Fibroblast of villous mesenchyme (primary cell): Measurements from ENCODE around the gene SLIT3. TPM values are rescaled to one million over a fixed set of nuclear protein-coding genes. Genes with fewer than 3 reads are reported as not detected.

Experiments
- DNase-seq: peaks from one replicate; pipeline ENCODE4 v3.0.0-alpha.2; 2010; ENCODE audit warnings: low read depth
- H3K4me3 ChIP-seq: 2 replicates; pipeline ENCODE4 v1.5.1; 2011; ENCODE audit warnings: low read depth, mild to moderate bottlenecking, low read length
- CTCF ChIP-seq: IDR thresholded peaks from 2 replicates; pipeline ENCODE4 v1.5.1; 2012; ENCODE audit warnings: low read depth, mild to moderate bottlenecking, low read length; ENCODE audit not compliant: insufficient read depth
- total RNA-seq: library from RNA; depleted of rRNA; stranded (reverse); fragments of >200 nt; gene quantifications from 2 replicates; pipeline ENCODE4 v1.2.3, GENCODE V29; 2012

Gene SLIT3
- total RNA-seq, 1 donor: under 0.01 TPM

- TF ChIP-seq CTCF: no peak
- no peak overlapping the region for H3K4me3 ChIP-seq
- DNase-seq: no peak
Observed at GRCh38 chr5:168833383-168833782, 467.6 kb downstream of the SLIT3 start.

GRCh38 chr5:168832308-168832707, 468.6 kb downstream of the SLIT3 start:
- TF ChIP-seq CTCF: no peak
- no peak for DNase-seq
- H3K4me3 ChIP-seq: no peak overlapping the region

DNA sequence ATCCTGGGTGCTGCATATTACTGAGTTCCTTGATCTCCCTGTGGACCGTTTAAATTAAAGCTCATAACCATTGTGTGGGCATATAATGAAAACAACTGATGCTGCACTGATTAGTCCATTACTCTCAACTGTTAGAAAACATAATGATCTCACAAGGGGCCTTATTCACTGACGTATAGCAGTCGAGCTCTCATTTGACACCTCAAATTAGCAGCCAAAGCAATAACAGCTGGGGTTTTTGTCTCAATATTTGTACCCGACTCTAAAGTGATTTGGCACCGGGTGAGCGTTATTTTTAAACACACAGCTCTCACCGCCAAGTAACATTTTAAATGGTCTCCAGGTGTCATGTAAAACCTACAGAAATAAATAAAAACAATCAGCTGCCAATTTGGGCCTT, 469.6 kb downstream of the SLIT3 start:
- TF ChIP-seq CTCF: no peak
- DNase-seq: no peak
- H3K4me3 ChIP-seq: no peak overlapping the region

GRCh38 chr5:168830833-168831232, 470.1 kb downstream of the SLIT3 start:
- no peak for DNase-seq
- H3K4me3 ChIP-seq: no peak overlapping the region
- no peak for TF ChIP-seq CTCF

GRCh38 chr5:168829922-168830417, 471.0 kb downstream of the SLIT3 start:
- TF ChIP-seq CTCF: no peak
- no peak for DNase-seq
- H3K4me3 ChIP-seq: no peak overlapping the region

DNA sequence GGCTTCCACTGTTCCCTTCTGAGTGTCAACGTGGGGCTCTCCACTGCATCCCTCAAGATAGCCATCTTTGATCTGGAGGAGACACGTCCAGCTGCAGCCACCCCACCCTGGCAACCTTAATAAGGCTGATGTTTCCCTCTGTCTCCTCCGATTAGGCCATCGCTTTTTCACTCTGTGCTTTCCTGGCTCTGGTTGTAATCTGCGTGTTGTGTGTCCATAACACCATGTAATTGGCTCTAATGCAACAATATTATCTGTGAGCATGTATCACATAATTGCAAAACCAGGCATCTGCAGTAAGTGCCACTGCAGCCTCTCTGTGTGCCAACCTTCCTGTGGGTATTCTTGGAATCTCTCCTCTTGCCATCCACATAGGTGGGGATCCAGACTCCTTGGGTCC, 471.9 kb downstream of the SLIT3 start:
- H3K4me3 ChIP-seq: no peak overlapping the region
- no peak for TF ChIP-seq CTCF
- DNase-seq: no peak

- H3K4me3 ChIP-seq: no peak overlapping the region
- TF ChIP-seq CTCF: no peak
- no peak for DNase-seq
Observed at GRCh38 chr5:168827636-168828035, 473.3 kb downstream of the SLIT3 start.
